Astrocyte (in vitro differentiated cells and primary cell): ENCODE data around the gene SIDT2. TPM values are rescaled to one million over a fixed set of nuclear protein-coding genes. Genes with fewer than 3 reads are reported as not detected.

Experiments
- DNase-seq: peaks from one replicate; pipeline ENCODE4 v3.0.0-alpha.2; 2010; ENCODE audit warnings: low read depth
- FAIRE-seq: peaks from 2 replicates; lab custom pipeline; 2011; peaks lifted over from hg19 to GRCh38; lab: Jason Lieb, UNC
- H2AFZ ChIP-seq: 2 replicates; pipeline ENCODE4 v1.6.0; 2012; ENCODE audit warnings: low read depth, low read length, inconsistent platforms
- H3K27ac ChIP-seq: 2 replicates; pipeline ENCODE4 v1.5.1; 2011; ENCODE audit warnings: low read depth, low read length, inconsistent platforms
- H3K27me3 ChIP-seq: 2 replicates; pipeline ENCODE4 v1.6.0; 2011; ENCODE audit warnings: low read length, inconsistent platforms; ENCODE audit not compliant: insufficient read depth
- H3K36me3 ChIP-seq: 2 replicates; pipeline ENCODE4 v1.5.1; 2011; ENCODE audit warnings: low read length, inconsistent platforms; ENCODE audit not compliant: insufficient read depth
- H3K4me1 ChIP-seq: 2 replicates; pipeline ENCODE4 v1.5.1; 2011; ENCODE audit warnings: low read length, inconsistent platforms; ENCODE audit not compliant: insufficient read depth
- H3K4me2 ChIP-seq: 2 replicates; pipeline ENCODE4 v1.6.0; 2012; ENCODE audit warnings: low read length, inconsistent platforms
- H3K4me3 ChIP-seq: 2 replicates; pipeline ENCODE4 v1.5.1; 2011; ENCODE audit warnings: low read depth, mild to moderate bottlenecking, low read length, inconsistent platforms; ENCODE audit not compliant: insufficient read depth
- H3K79me2 ChIP-seq: 2 replicates; pipeline ENCODE4 v1.6.0; 2012; ENCODE audit warnings: mild to moderate bottlenecking, low read length, inconsistent platforms; ENCODE audit not compliant: insufficient read depth
- H3K9ac ChIP-seq: 2 replicates; pipeline ENCODE4 v1.6.0; 2012; ENCODE audit warnings: mild to moderate bottlenecking, low read length, inconsistent platforms
- H3K9me3 ChIP-seq: 2 replicates; pipeline ENCODE4 v1.5.1; 2012; ENCODE audit warnings: low read depth, mild to moderate bottlenecking, low read length, inconsistent platforms; ENCODE audit not compliant: insufficient read depth
- H4K20me1 ChIP-seq: 2 replicates; pipeline ENCODE4 v1.6.0; 2012; ENCODE audit warnings: low read length, inconsistent platforms; ENCODE audit not compliant: insufficient read depth
- H3K27ac Mint-ChIP-seq: one replicate; pipeline ENCODE4 v1.8.0; 2021; ENCODE audit warnings: mild to moderate bottlenecking, mixed read lengths; ENCODE audit not compliant: unreplicated experiment
- H3K27me3 Mint-ChIP-seq: one replicate; pipeline ENCODE4 v1.8.0; 2021; ENCODE audit warnings: low read depth, mixed read lengths; ENCODE audit not compliant: unreplicated experiment
- H3K36me3 Mint-ChIP-seq: one replicate; pipeline ENCODE4 v1.8.0; 2021; ENCODE audit warnings: low read depth, mixed read lengths; ENCODE audit not compliant: unreplicated experiment
- H3K4me1 Mint-ChIP-seq: one replicate; pipeline ENCODE4 v1.8.0; 2021; ENCODE audit warnings: low read depth, mixed read lengths; ENCODE audit not compliant: unreplicated experiment
- H3K4me3 Mint-ChIP-seq: one replicate; pipeline ENCODE4 v1.8.0; 2021; ENCODE audit warnings: mild to moderate bottlenecking, moderate library complexity, mixed read lengths; ENCODE audit not compliant: unreplicated experiment
- H3K9me3 Mint-ChIP-seq: one replicate; pipeline ENCODE4 v1.8.0; 2021; ENCODE audit warnings: mild to moderate bottlenecking, mixed read lengths; ENCODE audit not compliant: unreplicated experiment
- CTCF ChIP-seq: IDR thresholded peaks from 2 replicates; pipeline ENCODE4 v1.5.1; 2011; ENCODE audit warnings: low read depth, mild to moderate bottlenecking, inconsistent platforms, low read length, moderate library complexity; ENCODE audit not compliant: insufficient read depth
- EZH2 ChIP-seq: IDR thresholded peaks from 2 replicates; pipeline ENCODE4 v1.6.1; 2012; ENCODE audit warnings: mild to moderate bottlenecking, low read length, inconsistent platforms; ENCODE audit not compliant: insufficient read depth
- total RNA-seq: library from RNA; stranded (reverse); gene quantifications from 2 replicates; pipeline ENCODE4 v1.2.1, GENCODE V29; 2021

SIDT2 gene
- total RNA-seq, 1 donor from 2014 or later: 55.8 TPM

GRCh38 chr11:117191680-117192400 lies 13.3 kb downstream of the SIDT2 start:
- no peak overlapping the region for H3K9ac ChIP-seq
- H3K4me3 Mint-ChIP-seq: no peak overlapping the region
- no peaks in the 10 kb centered on the region for H3K27me3 ChIP-seq
- peaks cover 3% of the 10 kb centered on the region for H3K4me1 Mint-ChIP-seq
- H3K27me3 Mint-ChIP-seq: no peaks in the 10 kb centered on the region
- H4K20me1 ChIP-seq: no peaks in the 10 kb centered on the region
- peaks cover 47% of the 10 kb centered on the region for H3K36me3 Mint-ChIP-seq
- H2AFZ ChIP-seq: no peak overlapping the region
- no peaks in the 10 kb centered on the region for H3K9me3 Mint-ChIP-seq
- no peaks in the 10 kb centered on the region for H3K9me3 ChIP-seq
- no peaks in the 10 kb centered on the region for H3K4me1 ChIP-seq
- FAIRE-seq (no peak), DNase-seq (no peak)
- H3K27ac Mint-ChIP-seq: no peak overlapping the region
- H3K4me2 ChIP-seq: no peak overlapping the region
- TF ChIP-seq EZH2 (no peak), CTCF (no peak)
- H3K36me3 ChIP-seq: peaks cover 17% of the 10 kb centered on the region
- H3K4me3 ChIP-seq: no peak overlapping the region
- no peak overlapping the region for H3K27ac ChIP-seq
- no peaks in the 10 kb centered on the region for H3K79me2 ChIP-seq

- Mint-ChIP-seq H3K36me3 (peaks cover 44% of the 10 kb centered on the region), H3K27ac (no peak overlapping the region), H3K4me3 (no peak overlapping the region), H3K9me3 (no peaks in the 10 kb centered on the region), H3K4me1 (peaks cover 3% of the 10 kb centered on the region), H3K27me3 (no peaks in the 10 kb centered on the region)
- H3K79me2 ChIP-seq: peaks cover 1% of the 10 kb centered on the region
- no peak overlapping the region for H3K27ac ChIP-seq
- FAIRE-seq (no peak), DNase-seq (no peak)
- no peak overlapping the region for H3K4me3 ChIP-seq
- H3K36me3 ChIP-seq: peaks cover 17% of the 10 kb centered on the region
- no peak overlapping the region for H3K4me2 ChIP-seq
- no peak overlapping the region for H3K9ac ChIP-seq
- H3K9me3 ChIP-seq: no peaks in the 10 kb centered on the region
- no peaks in the 10 kb centered on the region for H3K27me3 ChIP-seq
- no peaks in the 10 kb centered on the region for H4K20me1 ChIP-seq
- H2AFZ ChIP-seq: no peak overlapping the region
- peaks cover under 1% of the 10 kb centered on the region for H3K4me1 ChIP-seq
- no peak for TF ChIP-seq CTCF
- TF ChIP-seq EZH2: no peak
Observed at GRCh38 chr11:117192401-117192875, 13.9 kb downstream of the SIDT2 start.
